Prostate gland (tissue), 2 donors: ENCODE results near the gene LRRC46. TPM values are rescaled to one million over a fixed set of nuclear protein-coding genes. Genes with fewer than 3 reads are reported as not detected.
A peak's percentile ranks its signal among the peaks of the same experiment; 100 is the strongest.

Experiments used
- DNase-seq: peaks from one replicate; pipeline ENCODE4 v3.0.0-alpha.2; 2019; ENCODE audit warnings: low spot score
- H3K27ac ChIP-seq, 2 donors: fragments of 200-600 bp; sonication (generic); 2 replicates each; pipeline ENCODE4 v1.5.1; 2017 to 2019
- H3K27me3 ChIP-seq: fragments of 200-600 bp; sonication (generic); replicated peaks from 2 replicates; pipeline ENCODE4 v1.5.1; 2019; ENCODE audit not compliant: insufficient read depth
- H3K36me3 ChIP-seq, 2 donors: fragments of 200-600 bp; sonication (generic); 1 replicate in 1 of 2; 2 replicates in 1 of 2; pipeline versions ENCODE4 v1.5.1 to v1.8.1; 2017 to 2019
- H3K4me1 ChIP-seq: fragments of 200-600 bp; sonication (generic); replicated peaks from 2 replicates; pipeline ENCODE4 v1.5.1; 2019
- H3K4me3 ChIP-seq, 2 donors: fragments of 200-600 bp; sonication (generic); 2 replicates each; pipeline ENCODE4 v1.5.1; 2017 to 2019
- H3K9me3 ChIP-seq: fragments of 200-600 bp; sonication (generic); 2 replicates; pipeline ENCODE4 v1.5.1; 2017
- CTCF ChIP-seq, 4 experiments: fragments of 200-600 bp in 2 of 4; fragments of 450-650 bp in 2 of 4; sonication (generic) in 2 of 4; IDR thresholded peaks; 1 replicate in 3 of 4; 2 replicates in 1 of 4; pipeline ENCODE4 v1.5.1; 2016 to 2019; ENCODE audit warnings: antibody characterized with exemption in 4 of 4, mild to moderate bottlenecking in 2 of 4, moderate library complexity in 2 of 4
- POLR2A ChIP-seq: fragments of 450-650 bp; IDR thresholded peaks from one replicate; pipeline ENCODE4 v1.6.1; 2016; ENCODE audit warnings: antibody characterized with exemption, mild to moderate bottlenecking
- POLR2AphosphoS5 ChIP-seq: sonication (generic); formaldehyde crosslinking; IDR thresholded peaks from one replicate; pipeline ENCODE4 v1.6.1; 2017; ENCODE audit warnings: antibody characterized with exemption
- WGBS: methylation state at CpG from one replicate; pipeline ENCODE4 v1.1.5; 2018; 5-methylcytosine and 5-hydroxymethylcytosine counted together
- intact Hi-C: fragments of 100-400 bp; cut with DNase I; formaldehyde crosslinking; loops from one replicate; pipeline ENCODE4 v1.14.2; 2022
- total RNA-seq, 2 donors: library from RNA; depleted of rRNA; stranded (reverse); fragments of >200 nt; gene quantifications; one replicate each; pipeline ENCODE4 v1.1.0, GENCODE V29; 2016

The LRRC46 gene
- total RNA-seq, 2 donors from 2014 or later, result 1.1 to 4.9 TPM

- Histone ChIP-seq H3K36me3 (no peaks in the 10 kb centered on the region), H3K4me3 (no peak overlapping the region), H3K9me3 (no peaks in the 10 kb centered on the region), H3K27ac (no peak overlapping the region), H3K4me1 (peaks cover 4% of the 10 kb centered on the region), H3K27me3 (peaks cover 5% of the 10 kb centered on the region)
- intact Hi-C loops, result loop anchor here (5.0 to 10.0 kb wide), 2 partner anchors 104 to 1347 kb away; no protein-coding TSS in a partner anchor
- DNase-seq, result no peak
- TF ChIP-seq CTCF (IDR thresholded peaks at IDR 0.05) (no peak), POLR2A (no peak), POLR2AphosphoS5 (no peak)
- 52% methylated on average over 23 of the region's 23 CpGs for WGBS
These were observed 16.7 kb downstream of the LRRC46 start for GRCh38 chr17:47848198-47848513.

- H3K4me3 ChIP-seq, result peak overlapping the region; percentile 33 to 36
- intact Hi-C loops, result no loop called here
- H3K27me3 ChIP-seq, result peaks cover 5% of the 10 kb centered on the region
- H3K4me1 ChIP-seq, result no peaks in the 10 kb centered on the region
- H3K36me3 ChIP-seq, result no peaks in the 10 kb centered on the region
- WGBS, result 32% methylated on average over 9 of the region's 9 CpGs
- no peaks in the 10 kb centered on the region for H3K9me3 ChIP-seq
- peak overlapping the region; percentile 67 to 79 for H3K27ac ChIP-seq
- TF ChIP-seq POLR2A (no peak), CTCF (IDR thresholded peaks at IDR 0.05) (no peak), POLR2AphosphoS5 (no peak)
- DNase-seq, result no peak
These were observed 18.9 kb downstream of the LRRC46 start for GRCh38 chr17:47850373-47850691.

GRCh38 chr17:47850692-47851573, 19.5 kb downstream of the LRRC46 start, which contains the start of gene SP6:
Gene SP6, minus strand, starts transcription at chr17:47851163. Its CDS starts 2,734 bp downstream, at chr17:47848429.
- TF ChIP-seq CTCF (IDR thresholded peaks at IDR 0.05), result peak in 2 of 4 experiments; percentile 15 to 59
- peak; percentile 89 for TF ChIP-seq POLR2A
- peak; percentile 80 for TF ChIP-seq POLR2AphosphoS5
- H3K36me3 ChIP-seq, result no peaks in the 10 kb centered on the region
- peak; percentile 85 for DNase-seq
- 3% methylated on average over 66 of the region's 71 CpGs for WGBS
- H3K9me3 ChIP-seq, result no peaks in the 10 kb centered on the region
- H3K27me3 ChIP-seq, result peaks cover 5% of the 10 kb centered on the region
- H3K27ac ChIP-seq, result peak within 1 kb of the TSS; percentile 67 to 79
- intact Hi-C loops, result no loop called here
- H3K4me1 ChIP-seq, result no peaks in the 10 kb centered on the region
- H3K4me3 ChIP-seq, result peak within 1 kb of the TSS; percentile 33 to 36

- H3K27me3 ChIP-seq, result peaks cover 5% of the 10 kb centered on the region
- TF ChIP-seq POLR2AphosphoS5, result no peak
- 65% methylated on average over 11 of the region's 11 CpGs for WGBS
- H3K9me3 ChIP-seq, result no peaks in the 10 kb centered on the region
- H3K4me1 ChIP-seq, result no peaks in the 10 kb centered on the region
- DNase-seq, result no peak
- no peak overlapping the region for H3K4me3 ChIP-seq
- no peak overlapping the region for H3K27ac ChIP-seq
- intact Hi-C loops, result no loop called here
- H3K36me3 ChIP-seq, result no peaks in the 10 kb centered on the region
These were observed 20.3 kb downstream of the LRRC46 start for GRCh38 chr17:47851764-47852112.

- DNase-seq, result no peak
- Histone ChIP-seq H3K27me3 (peaks cover 5% of the 10 kb centered on the region), H3K4me3 (no peak overlapping the region), H3K9me3 (no peaks in the 10 kb centered on the region), H3K36me3 (no peaks in the 10 kb centered on the region), H3K4me1 (no peaks in the 10 kb centered on the region), H3K27ac (no peak overlapping the region)
- 55% methylated on average over 32 of the region's 32 CpGs for WGBS
- TF ChIP-seq POLR2AphosphoS5 (no peak), CTCF (IDR thresholded peaks at IDR 0.05) (no peak), POLR2A (no peak)
- intact Hi-C loops, result no loop called here
These were observed 20.9 kb downstream of the LRRC46 start for GRCh38 chr17:47852113-47852949.
